Osteocyte (in vitro differentiated cells): Measurements from ENCODE around the gene RRP36. TPM values are rescaled to one million over a fixed set of nuclear protein-coding genes. Genes with fewer than 3 reads are reported as not detected.

Experiments
- DNase-seq: peaks from one replicate; pipeline ENCODE4 v3.0.0; 2021; ENCODE audit warnings: mixed read lengths; ENCODE audit not compliant: unreplicated experiment; ENCODE audit errors: extremely low spot score
- H3K27ac Mint-ChIP-seq: one replicate; pipeline ENCODE4 v1.8.0; 2021; ENCODE audit warnings: mild to moderate bottlenecking, mixed read lengths; ENCODE audit not compliant: unreplicated experiment
- H3K27me3 Mint-ChIP-seq: one replicate; pipeline ENCODE4 v1.8.0; 2021; ENCODE audit warnings: mixed read lengths; ENCODE audit not compliant: unreplicated experiment
- H3K36me3 Mint-ChIP-seq: one replicate; pipeline ENCODE4 v1.8.0; 2021; ENCODE audit warnings: mixed read lengths; ENCODE audit not compliant: unreplicated experiment
- H3K4me1 Mint-ChIP-seq: one replicate; pipeline ENCODE4 v1.8.0; 2021; ENCODE audit warnings: mixed read lengths; ENCODE audit not compliant: unreplicated experiment
- H3K4me3 Mint-ChIP-seq: one replicate; pipeline ENCODE4 v1.8.0; 2021; ENCODE audit warnings: mild to moderate bottlenecking, moderate library complexity, mixed read lengths; ENCODE audit not compliant: unreplicated experiment
- H3K9me3 Mint-ChIP-seq: one replicate; pipeline ENCODE4 v1.8.0; 2021; ENCODE audit warnings: mixed read lengths; ENCODE audit not compliant: unreplicated experiment
- total RNA-seq: library from RNA; stranded (reverse); gene quantifications from 2 replicates; pipeline ENCODE4 v1.2.1, GENCODE V29; 2021
- TF ChIP-seq, protein P1 (sequence below): fragments of 200-600 bp; sonication (generic); IDR thresholded peaks from 2 replicates; pipeline ENCODE4 v1.5.0; 2021; ENCODE audit warnings: antibody characterized with exemption, mild to moderate bottlenecking, moderate library complexity

RRP36 gene
- total RNA-seq, 1 donor from 2014 or later: 58.1 TPM

DNA sequence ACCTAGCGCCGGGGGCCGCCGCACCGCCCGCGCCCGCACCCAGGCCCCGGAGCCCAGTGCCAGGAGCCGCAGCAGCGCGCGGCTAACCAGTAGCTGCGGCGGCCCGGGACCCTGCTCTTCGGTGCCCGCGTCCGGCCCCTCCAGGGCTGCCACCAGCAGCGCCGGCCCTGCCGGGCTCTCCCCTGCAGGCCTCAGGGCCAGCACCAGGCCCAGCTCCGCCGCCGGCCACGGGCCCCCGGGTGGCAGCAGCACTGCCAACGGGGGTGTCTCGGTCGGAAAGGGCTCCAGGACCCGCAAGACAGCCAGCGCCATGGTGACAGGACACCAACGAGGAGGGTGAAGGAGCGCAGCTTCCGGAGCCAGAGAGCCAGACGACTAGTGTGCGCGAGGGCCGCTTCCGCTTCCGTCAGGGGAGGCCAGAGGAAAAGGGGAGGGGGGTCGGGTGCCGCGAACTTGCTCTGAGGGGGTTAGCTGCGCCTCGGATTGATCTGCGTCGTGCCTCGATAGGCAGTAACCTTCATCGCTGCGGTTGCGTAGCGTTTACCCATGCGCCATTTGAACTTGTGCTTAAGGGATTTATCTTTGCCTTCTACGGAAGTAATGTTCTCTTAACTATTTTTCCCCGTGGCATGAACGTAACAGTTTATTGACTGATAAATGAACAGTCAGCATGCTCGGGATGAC is 42.4 kb upstream of the RRP36 start, which contains the start of gene PEX6:
Gene PEX6, minus strand, starts transcription at position 343 of the 684 bp plus-strand sequence. Its CDS starts 31 bp downstream, at position 312.
- Mint-ChIP-seq H3K9me3 (no peaks in the 10 kb centered on the region), H3K4me3 (peak within 1 kb of the TSS; percentile 88), H3K4me1 (peaks cover 33% of the 10 kb centered on the region), H3K36me3 (peaks cover 2% of the 10 kb centered on the region), H3K27me3 (no peaks in the 10 kb centered on the region), H3K27ac (peak within 1 kb of the TSS; percentile 94)
- TF ChIP-seq, protein P1, sequence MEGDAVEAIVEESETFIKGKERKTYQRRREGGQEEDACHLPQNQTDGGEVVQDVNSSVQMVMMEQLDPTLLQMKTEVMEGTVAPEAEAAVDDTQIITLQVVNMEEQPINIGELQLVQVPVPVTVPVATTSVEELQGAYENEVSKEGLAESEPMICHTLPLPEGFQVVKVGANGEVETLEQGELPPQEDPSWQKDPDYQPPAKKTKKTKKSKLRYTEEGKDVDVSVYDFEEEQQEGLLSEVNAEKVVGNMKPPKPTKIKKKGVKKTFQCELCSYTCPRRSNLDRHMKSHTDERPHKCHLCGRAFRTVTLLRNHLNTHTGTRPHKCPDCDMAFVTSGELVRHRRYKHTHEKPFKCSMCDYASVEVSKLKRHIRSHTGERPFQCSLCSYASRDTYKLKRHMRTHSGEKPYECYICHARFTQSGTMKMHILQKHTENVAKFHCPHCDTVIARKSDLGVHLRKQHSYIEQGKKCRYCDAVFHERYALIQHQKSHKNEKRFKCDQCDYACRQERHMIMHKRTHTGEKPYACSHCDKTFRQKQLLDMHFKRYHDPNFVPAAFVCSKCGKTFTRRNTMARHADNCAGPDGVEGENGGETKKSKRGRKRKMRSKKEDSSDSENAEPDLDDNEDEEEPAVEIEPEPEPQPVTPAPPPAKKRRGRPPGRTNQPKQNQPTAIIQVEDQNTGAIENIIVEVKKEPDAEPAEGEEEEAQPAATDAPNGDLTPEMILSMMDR: no peak
- peak; percentile 94 for DNase-seq

- H3K9me3 Mint-ChIP-seq: no peaks in the 10 kb centered on the region
- peaks cover 2% of the 10 kb centered on the region for H3K36me3 Mint-ChIP-seq
- DNase-seq: no peak
- H3K27ac Mint-ChIP-seq: peak overlapping the region; percentile 94
- H3K4me3 Mint-ChIP-seq: peak overlapping the region; percentile 88
- H3K27me3 Mint-ChIP-seq: no peaks in the 10 kb centered on the region
- peaks cover 34% of the 10 kb centered on the region for H3K4me1 Mint-ChIP-seq
- TF ChIP-seq, protein P1: no peak
These were observed 41.8 kb upstream of the RRP36 start for GRCh38 chr6:42979523-42980177.

- no peak overlapping the region for H3K4me3 Mint-ChIP-seq
These were observed 39.6 kb upstream of the RRP36 start for GRCh38 chr6:42981836-42982235.

DNA sequence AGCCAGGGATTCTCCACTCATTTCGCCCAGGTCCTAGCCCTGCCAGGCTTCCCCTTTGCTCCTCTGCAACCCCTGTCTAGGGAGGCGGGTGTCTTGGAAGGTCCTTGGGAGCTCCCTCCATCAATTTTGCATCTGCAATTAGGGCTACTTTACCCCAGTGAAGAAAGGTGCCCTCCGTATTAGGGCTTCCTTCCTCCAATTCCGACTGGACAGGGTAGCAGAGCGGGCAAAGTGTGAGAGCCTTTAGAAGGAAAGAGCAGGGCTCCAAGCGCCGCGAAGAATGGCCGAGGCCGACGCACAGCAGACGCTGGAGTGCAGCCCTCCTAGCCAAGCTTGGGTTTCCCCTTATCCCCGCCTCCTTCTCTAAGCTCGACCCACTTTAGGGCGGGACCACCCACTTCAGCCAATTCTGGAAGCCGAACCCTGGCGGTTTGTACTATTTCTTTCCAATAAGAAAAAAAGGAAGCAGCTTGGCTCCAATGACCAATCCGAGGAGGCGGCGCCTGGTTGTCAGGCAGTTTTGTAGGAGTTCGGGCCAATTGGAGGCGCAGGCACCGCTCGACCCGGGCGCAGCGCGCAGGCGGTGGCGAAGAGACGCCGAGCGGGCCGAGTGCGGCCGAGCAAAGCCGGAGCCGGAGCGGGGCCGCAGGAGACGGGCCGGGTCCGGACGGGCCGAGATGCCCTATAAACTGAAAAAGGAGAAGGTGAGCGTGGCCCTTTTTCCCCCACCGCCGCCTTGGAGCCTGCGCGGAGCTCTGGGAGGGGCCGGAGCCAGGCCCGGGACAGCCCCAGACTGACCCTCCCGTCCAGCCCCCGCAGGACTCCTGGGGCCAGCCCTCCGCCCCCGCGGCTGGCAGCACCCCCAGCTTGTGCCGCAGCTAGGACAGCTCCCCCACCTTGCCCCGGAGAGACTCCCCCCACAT is 37.2 kb upstream of the RRP36 start, which contains the start of gene PPP2R5D:
Gene PPP2R5D, plus strand, starts transcription at position 570 of the 923 bp plus-strand sequence. Its CDS starts 108 bp downstream, at position 678.
- H3K36me3 Mint-ChIP-seq: peaks cover 2% of the 10 kb centered on the region
- no peaks in the 10 kb centered on the region for H3K27me3 Mint-ChIP-seq
- TF ChIP-seq, protein P1: no peak
- H3K27ac Mint-ChIP-seq: peak within 1 kb of the TSS; percentile 92
- H3K4me1 Mint-ChIP-seq: peaks cover 49% of the 10 kb centered on the region
- H3K4me3 Mint-ChIP-seq: peak within 1 kb of the TSS; percentile 89
- DNase-seq: peak; percentile 98
- H3K9me3 Mint-ChIP-seq: no peaks in the 10 kb centered on the region

More at GRCh38 chr6:42981836-42982235, 39.6 kb upstream of the RRP36 start:
- no peak for DNase-seq
- peaks cover 49% of the 10 kb centered on the region for H3K4me1 Mint-ChIP-seq
- H3K36me3 Mint-ChIP-seq: peaks cover under 1% of the 10 kb centered on the region
- TF ChIP-seq, protein P1: no peak
- H3K27me3 Mint-ChIP-seq: no peaks in the 10 kb centered on the region
- H3K9me3 Mint-ChIP-seq: no peaks in the 10 kb centered on the region
- no peak overlapping the region for H3K27ac Mint-ChIP-seq
